GM19351 (cell line): Measurements from ENCODE around the gene COX6A2.
A peak's percentile ranks its signal among the peaks of the same experiment; 100 is the strongest.

Experiments
- ATAC-seq: cut with Tn5 transposase; IDR thresholded peaks from one replicate; pipeline ENCODE4 v1.9.1; 2021; ENCODE audit warnings: mild to moderate bottlenecking, moderate library complexity; ENCODE audit not compliant: unreplicated experiment

Gene COX6A2

DNA sequence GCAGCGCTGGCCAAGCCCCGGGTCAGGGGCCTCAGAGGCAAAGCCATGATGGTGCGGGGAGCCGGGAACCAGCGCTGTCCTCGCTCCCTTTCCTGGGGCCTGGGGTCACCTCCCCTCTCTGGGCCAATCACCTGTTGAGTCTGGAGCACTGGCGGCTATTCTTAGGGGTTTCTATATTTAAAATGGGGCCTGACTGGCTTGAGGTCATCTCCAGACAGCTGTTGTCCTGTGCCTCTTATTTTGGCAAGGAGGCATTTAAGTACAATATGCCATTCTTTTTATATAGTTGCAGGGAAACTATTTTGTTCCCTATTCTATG is at the start of gene COX6A2:
Gene COX6A2, minus strand, starts transcription at position 82 of the 319 bp plus-strand sequence. Its CDS starts 35 bp downstream, at position 47.
- ATAC-seq = no peak

DNA sequence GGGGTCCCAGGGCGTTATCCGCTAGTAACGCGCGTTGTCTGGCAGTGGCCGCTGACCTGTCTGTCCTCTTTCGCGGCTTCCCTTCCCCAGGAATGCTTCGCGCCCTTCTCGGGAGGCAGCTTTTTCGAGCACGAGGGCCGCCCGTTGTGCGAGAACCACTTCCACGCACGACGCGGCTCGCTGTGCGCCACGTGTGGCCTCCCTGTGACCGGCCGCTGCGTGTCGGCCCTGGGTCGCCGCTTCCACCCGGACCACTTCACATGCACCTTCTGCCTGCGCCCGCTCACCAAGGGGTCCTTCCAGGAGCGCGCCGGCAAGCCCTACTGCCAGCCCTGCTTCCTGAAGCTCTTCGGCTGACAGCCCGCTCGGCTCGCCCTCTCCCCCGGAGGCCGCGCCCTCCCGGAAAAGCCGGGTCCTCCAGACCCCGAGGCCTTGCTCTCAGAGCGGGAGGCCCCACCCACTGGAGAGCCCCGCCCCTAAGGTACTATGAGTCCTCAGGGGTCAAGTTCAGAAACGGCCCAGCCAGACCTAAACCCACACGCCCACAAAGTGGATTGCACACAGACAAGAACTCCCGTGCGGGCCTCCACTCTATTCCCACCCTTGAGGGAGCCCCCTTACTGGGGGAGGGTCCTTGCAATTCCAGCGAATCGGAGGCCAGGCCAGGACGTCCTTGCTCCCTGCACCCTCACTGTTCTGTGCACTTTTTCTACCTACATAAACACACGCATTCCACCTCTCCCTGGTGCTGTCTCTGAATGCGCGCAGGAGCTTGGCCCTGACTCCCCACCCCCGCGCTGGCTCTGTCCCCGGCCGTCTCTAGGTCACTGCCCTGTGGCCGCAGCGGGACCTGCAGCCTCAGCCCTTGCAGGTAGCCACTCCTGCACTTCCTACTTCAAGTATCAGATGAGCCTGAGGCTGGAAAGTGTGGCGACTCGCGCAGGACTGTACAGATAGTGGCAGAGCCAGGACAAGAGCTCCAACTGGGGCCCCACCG is 49.4 kb upstream of the COX6A2 start:
- ATAC-seq = peak; percentile 18

DNA sequence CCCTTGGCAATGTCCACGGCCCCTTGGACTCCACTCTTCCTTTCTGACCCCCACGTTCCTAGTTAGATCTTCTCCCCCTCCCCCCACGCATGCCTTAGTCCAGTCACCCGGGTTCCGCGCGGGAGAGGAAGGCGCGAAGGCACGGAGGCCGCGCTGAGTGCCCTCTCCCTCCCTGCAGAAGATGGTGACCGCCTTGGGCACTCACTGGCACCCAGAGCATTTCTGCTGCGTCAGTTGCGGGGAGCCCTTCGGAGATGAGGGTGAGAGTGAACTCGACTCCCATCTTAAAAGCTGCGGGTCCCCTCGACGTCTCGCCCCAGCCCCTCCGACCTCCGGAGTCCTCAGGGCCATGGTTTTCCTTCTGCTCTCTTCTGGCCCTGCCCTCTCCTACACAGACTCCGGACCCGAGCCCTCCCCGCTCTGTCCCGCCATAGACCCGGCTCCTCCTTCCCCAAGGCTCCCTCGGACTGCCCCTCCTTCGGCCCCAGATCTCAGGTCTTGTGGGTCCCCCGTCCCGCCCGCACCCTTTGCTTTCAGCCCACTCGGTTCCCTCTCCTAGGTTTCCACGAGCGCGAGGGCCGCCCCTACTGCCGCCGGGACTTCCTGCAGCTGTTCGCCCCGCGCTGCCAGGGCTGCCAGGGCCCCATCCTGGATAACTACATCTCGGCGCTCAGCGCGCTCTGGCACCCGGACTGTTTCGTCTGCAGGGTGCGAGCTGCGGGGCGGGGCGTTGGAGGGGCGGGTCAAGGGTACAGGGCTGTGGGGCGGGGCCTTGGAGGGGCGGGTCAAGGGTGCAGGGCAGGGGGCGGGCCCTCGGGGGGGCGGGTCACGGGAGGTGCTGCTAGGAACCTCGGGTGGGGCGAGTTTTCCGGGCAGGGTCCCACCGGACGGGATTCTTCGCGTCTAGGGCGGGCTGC is 48.4 kb upstream of the COX6A2 start:
- peak; percentile 55 for ATAC-seq

DNA sequence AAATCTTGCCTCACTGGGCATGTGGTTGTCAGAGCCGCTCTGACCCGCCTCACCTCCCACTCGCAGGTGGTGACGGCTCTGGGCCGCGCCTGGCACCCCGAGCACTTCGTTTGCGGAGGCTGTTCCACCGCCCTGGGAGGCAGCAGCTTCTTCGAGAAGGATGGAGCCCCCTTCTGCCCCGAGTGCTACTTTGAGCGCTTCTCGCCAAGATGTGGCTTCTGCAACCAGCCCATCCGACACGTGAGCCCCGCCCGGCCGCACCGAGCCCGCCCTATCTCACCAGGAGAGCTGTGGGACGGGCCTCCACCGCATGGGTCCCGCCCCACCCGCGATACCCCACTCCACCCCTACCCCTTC is 47.8 kb upstream of the COX6A2 start:
- ATAC-seq = no peak

DNA sequence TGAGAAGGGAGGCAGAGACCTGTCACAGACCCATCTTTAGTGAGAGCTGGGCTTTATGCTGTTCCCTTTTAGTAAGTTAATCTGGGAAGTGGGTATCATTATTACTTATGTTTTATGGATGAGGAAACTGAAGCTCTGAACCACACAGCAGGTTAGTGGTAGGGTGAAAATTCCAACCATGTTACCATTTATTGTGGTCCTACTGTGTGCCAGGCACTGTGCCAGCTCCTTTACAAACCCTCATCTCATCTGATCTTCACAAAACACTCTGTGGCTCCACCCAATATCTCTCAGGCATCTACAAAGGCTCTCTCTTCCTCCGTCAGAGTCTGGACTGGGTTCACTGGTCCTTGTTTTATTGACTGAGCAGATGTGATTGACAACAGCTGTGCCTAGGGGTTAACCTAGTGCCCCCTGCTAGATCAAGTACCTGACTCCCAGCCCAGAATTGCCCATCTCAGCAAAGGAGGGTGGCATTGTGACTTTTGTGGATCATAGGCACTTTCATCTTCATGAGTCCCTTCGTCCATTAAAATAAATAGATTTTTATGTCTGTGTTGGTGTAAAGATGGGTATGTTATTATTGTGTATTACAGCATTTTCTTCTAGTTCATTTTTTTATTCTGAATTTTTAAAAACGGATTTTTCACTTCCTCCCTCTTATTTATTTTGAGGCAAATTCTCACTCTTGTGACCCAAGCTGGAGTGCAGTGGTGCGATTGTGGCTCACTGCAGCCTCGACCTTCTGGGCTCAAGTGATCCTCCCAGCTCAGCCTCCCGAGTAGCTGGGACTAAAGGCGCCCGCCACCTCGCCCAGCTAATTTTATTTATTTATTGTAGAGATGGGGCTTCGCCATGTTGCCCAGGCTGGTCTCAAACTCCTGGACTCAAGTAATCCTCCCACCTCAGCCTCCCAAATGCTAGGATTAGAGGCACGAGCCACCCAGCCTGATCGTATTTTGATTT is 46.9 kb upstream of the COX6A2 start:
- ATAC-seq = no peak

DNA sequence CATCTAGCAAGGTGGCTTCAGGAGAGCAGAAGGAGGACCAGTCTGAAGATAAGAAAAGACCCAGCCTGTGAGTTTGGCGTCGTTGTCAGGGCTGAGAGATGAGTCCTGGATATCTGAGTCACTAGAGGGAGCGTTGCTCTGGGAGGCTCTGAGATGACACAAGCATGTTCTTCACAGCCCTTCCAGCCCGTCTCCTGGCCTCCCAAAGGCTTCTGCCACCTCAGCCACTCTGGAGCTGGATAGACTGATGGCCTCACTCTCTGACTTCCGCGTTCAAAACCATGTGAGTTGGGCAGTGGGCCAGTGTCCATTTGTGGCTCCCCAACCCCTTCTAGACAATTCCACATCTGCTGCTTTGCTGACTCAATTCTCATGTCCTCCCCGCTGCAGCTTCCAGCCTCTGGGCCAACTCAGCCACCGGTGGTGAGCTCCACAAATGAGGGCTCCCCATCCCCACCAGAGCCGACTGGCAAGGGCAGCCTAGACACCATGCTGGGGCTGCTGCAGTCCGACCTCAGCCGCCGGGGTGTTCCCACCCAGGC is 46.1 kb upstream of the COX6A2 start:
- no peak for ATAC-seq

DNA sequence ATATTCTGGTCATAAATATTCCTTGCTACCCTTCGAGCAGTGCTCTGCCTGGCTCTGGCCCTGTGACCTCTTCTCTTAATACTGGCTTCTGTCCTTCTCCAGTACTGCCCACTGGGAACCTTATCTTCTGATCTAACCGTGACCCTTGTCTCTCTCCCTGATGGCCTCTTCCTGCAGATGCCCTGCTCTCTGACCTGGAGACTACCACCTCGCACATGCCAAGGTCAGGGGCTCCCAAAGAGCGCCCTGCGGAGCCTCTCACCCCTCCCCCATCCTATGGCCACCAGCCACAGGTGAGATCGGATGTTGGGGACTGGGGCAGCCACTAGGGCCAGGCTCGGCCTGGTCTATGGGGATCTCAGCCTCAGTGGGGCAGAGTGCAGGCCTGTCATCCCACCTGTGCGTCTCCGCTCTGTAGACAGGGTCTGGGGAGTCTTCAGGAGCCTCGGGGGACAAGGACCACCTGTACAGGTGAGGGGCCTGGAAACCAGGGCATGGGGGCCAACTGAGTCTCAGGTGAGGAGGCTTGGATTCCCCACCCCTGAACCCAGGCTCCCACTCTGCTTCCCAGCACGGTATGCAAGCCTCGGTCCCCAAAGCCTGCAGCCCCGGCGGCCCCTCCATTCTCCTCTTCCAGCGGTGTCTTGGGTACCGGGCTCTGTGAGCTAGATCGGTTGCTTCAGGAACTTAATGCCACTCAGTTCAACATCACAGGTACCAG is 45.3 kb upstream of the COX6A2 start:
- ATAC-seq = no peak

DNA sequence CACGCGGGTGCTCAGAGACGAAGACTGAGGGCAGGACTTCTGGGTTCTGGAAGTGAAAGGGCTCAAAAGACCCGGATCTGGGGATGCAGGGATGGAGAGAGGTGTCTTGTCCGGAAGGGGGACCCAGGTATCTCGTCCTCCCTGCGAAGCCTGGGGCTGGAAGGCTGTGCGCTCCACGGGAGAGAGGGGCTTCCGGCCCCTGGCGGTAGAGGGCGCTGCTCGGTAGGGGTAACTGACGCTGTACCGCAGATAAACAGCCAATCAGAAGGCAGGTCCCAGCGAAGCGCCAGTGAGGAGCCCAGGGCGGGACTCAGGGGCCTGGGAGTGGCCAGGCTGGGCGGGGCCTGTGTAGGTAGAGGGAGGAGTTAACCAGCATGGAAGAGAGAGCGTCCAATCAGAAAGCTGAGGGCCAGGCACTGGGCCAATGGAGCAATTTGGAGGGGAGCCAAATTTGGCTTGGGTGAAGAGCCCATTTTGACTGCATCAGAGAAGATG is 44.6 kb upstream of the COX6A2 start:
- no peak for ATAC-seq

DNA sequence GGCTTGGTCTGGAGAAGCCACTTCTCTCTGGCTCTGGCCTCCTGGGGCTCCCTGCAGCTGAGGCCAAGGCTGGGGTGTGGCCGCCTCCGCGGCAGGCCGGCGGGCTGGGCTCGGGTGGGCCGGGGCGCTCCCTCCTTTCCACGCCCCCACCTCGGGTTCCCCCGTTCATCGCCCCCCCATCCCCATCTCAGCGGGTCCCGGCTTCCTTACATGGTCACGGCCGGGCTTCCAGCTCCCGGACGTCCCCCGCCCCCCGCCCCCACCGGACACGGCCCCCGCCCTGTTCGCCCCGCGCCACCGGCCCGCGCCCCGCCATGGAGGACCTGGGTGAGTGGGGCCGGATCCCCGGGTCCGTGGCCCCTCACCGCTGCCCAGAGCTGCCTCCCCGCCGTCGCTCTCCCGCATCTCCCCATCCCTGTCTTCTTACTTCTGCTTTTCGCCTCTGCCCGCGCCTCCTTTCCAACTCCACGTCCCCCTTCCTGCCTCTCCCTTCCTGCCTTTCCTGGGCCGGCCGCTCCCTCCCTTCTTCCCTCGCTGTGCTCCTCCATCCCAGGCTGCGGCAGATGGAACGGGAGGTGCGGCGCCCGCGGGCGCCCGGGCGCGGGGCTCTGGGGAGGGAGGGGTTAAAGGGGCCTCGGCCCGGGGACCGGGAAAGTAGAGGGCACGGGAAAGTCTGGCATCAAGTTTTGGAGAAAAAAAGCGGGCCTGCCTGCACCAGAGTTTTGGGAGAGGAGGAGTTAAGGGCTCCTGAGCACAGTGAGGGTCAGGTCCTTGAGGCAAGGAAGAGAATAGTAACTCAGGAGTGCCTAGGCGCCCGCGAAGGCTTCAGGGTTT is 43.9 kb upstream of the COX6A2 start, which contains the start of gene TGFB1I1:
Gene TGFB1I1, plus strand, starts transcription at position 278 of the 834 bp plus-strand sequence. Its CDS starts 37 bp downstream, at position 315.
- no peak for ATAC-seq

DNA sequence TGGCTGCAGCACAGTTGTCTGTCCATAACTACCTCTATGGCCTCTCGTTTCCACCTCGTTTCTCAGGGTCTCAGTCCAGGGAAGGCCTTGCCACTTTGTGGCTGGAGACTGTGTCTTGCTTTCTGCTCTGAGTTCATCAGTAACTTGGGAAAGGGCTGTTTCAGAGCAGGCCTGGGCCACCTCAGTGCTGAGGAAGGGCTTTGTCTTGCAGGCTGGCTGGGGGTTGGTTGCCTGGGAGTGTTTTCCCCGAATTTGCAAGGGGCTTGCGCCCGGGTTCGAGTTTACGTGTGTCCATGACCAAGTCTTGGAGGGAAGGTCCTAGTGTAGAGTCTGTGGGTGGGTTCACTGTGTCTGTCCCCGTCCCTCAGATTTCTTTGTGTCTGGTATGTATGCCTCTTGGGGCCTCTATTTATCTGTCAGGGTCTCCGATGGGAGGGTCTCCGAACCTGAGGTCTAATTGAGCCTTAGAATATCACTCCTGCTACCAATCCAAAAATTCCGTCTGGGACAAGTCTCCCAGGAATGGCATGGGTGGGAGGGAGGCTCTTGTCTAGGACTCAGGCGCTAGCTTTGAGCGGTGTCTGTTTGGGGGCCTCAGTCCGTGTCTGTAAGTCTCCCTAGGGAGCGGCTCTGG is 43.2 kb upstream of the COX6A2 start:
- ATAC-seq = no peak

DNA sequence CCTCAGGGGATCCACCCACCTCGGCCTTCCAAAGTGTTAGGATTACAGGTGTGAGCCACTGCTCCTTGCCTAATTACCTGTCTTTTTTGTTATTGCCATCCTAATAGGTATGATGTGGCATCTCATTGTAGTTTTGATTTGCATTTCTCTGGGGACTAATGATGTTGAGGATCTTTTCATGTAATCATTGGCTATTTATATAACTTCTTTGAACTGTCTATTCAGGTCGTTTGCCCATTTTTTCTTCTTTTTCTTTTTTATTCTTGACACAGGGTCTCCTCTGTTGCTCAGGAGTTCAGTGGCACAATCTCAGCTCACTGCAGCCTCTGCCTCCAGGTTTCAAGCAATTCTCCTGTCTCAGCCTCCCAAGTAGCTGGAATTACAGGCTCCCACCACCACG is 42.5 kb upstream of the COX6A2 start:
- ATAC-seq = no peak

DNA sequence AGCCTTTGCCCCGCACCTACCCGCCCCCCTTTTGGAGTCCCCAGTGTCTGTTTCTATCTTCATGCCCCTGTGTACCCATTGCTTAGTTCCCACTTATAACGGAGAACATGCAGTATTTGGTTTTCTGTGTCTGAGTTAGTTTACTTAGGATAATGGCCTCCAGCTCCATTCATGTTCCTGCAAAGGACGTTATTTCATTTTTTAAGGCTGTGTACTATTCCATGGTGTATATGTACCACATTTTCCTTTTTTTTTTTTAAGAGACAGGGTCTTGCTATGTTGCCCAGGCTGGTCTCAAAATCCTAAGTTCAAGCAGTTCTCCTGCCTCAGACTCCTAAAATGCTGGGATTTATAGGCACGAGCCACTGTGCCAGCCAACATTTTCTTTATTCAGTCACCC is 39.7 kb upstream of the COX6A2 start:
- no peak for ATAC-seq

DNA sequence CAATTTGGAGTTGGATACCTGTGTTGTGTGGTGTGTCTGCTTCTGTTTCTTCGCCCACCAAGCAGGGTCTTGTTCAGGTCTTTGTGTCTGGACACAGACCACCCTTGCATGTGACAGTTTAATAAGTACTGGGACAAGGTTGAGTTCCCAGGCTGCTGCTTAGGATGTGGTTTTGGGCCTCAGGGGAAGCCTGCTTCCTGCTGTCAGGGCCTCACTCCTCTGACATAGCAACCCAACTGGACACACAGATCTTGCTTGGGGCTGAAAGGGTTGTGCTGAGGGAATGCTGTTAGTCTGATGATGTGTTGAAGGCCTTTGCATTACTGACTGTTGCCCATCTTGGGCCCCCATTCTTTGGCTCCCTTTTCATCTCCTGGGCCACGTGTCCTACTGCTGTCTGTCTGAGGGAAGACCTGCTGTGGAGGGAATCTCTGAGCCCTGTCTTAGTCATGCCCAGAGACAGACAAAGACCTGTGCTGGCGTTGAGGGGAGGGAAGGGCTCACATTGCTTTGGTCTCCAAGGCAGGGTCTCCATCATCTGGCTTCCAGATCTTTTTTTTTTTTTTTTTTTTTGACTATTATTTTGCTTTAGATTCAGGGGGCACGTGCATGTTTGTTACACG is 39.1 kb upstream of the COX6A2 start:
- no peak for ATAC-seq

DNA sequence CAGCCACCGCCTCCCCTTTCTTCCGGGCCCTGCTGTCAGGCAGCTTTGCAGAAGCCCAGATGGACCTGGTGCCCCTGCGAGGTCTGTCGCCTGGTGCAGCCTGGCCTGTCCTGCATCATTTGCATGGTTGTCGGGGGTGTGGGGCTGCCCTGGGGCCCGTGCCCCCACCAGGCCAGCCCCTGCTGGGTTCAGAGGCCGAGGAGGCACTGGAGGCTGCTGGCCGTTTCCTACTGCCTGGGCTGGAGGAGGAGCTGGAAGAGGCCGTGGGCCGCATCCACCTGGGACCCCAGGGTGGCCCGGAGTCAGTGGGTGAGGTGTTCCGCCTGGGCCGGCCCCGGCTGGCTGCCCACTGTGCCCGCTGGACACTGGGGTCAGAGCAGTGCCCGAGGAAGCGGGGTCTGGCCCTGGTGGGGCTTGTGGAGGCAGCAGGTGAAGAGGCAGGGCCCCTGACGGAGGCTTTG is 38.3 kb upstream of the COX6A2 start:
- ATAC-seq = no peak

DNA sequence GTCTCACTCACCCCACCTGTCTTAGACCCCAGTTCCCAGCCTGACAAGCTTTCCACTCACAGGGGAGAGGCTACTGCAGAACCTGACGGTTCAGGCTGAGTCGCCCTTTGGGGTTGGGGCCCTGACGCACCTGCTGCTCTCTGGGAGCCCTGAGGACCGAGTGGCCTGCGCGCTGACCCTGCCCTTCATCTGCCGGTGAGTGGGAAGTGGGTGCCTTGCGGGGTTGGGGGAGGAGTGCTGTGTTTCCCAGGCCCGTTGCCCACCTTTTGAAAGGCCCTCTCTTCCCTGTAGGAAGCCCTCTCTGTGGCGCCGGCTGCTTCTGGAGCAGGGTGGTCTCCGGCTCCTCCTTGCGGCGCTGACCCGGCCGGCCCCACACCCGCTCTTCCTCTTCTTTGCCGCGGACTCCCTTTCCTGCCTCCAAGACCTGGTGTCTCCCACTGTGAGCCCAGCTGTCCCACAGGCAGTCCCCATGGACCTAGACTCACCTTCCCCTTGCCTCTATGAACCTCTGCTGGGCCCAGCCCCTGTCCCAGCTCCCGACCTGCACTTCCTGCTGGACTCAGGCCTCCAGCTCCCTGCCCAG is 37.7 kb upstream of the COX6A2 start:
- ATAC-seq = no peak

DNA sequence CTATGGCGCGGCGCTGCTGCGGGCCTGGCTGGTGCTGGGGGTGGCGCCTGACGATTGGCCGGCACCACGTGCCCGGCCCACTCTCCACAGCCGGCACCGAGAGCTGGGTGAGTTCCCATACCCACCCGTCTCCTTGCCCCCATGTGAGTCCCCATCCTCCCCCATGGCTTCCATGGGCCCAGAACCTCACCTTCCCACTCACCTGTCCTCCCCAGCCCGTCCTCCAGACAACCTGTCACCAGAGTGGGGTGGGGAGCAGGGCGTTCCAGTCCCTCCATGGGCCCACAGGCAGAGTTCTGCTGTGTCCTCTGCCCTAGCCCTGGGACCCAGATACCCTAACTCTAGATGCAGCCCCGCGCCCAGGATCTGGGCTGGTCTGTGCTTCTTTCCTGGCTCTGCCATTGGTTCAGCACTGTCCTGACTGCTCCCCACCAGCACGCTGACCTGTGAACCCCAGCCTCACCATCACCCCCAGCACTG is 36.7 kb upstream of the COX6A2 start:
- ATAC-seq = no peak

DNA sequence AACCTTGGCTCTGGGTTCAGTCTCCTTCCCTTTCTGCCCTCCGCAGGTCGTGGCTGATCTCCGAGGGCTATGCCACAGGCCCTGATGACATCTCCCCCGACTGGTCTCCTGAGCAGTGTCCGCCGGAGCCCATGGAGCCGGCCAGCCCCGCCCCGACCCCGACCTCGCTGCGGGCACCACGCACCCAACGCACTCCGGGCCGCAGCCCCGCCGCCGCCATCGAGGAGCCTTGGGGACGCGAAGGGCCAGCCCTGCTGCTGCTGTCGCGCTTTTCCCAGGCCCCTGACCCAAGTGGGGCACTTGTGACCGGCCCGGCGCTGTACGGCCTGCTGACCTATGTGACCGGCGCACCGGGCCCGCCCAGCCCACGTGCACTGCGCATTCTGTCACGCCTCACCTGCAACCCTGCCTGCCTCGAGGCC is 36.2 kb upstream of the COX6A2 start:
- ATAC-seq = no peak
